ENCODE results near the gene DNM1L. TPM values are rescaled to one million over a fixed set of nuclear protein-coding genes. Genes with fewer than 3 reads are reported as not detected.
"Not testable (repeated sequence)": the region's sequence is repeated elsewhere in the genome, so short reads cannot be mapped to it uniquely, and the experiment has no call there.

DNM1L gene
- total RNA-seq, 1 donor from 2014 or later: 53.5 TPM

GRCh38 chr12:32690927-32691326 lies 11.8 kb downstream of the DNM1L start:
- DNase-seq (ENCODE audit: missing footprints) (no peak), ATAC-seq (no peak)
- intact Hi-C loops (cut with DNase I): no loop called here

GRCh38 chr12:32692358-32692757 lies 13.3 kb downstream of the DNM1L start:
- DNase-seq (ENCODE audit: missing footprints) (no peak), ATAC-seq (no peak)
- intact Hi-C loops (cut with DNase I): no loop called here

- ATAC-seq (no peak), DNase-seq (ENCODE audit: missing footprints) (no peak)
- intact Hi-C loops (cut with DNase I): no loop called here
Observed at GRCh38 chr12:32693036-32693435, 13.9 kb downstream of the DNM1L start.

- no peak for ATAC-seq
- DNase-seq (ENCODE audit: missing footprints): no peak
- intact Hi-C loops (cut with DNase I): no loop called here
Observed at GRCh38 chr12:32695787-32696186, 16.7 kb downstream of the DNM1L start.

- ATAC-seq (no peak), DNase-seq (ENCODE audit: missing footprints) (no peak)
- intact Hi-C loops (cut with DNase I): no loop called here
Observed at GRCh38 chr12:32697445-32697844, 18.3 kb downstream of the DNM1L start.

- no peak for DNase-seq (ENCODE audit: missing footprints)
- no peak for ATAC-seq
- intact Hi-C loops (cut with DNase I): no loop called here
Observed at GRCh38 chr12:32698285-32698684, 19.2 kb downstream of the DNM1L start.

GRCh38 chr12:32699437-32699836 lies 20.3 kb downstream of the DNM1L start:
- intact Hi-C loops (cut with DNase I); DNase-seq (ENCODE audit: missing footprints); ATAC-seq: not testable (repeated sequence)

GRCh38 chr12:32702473-32702872 lies 23.4 kb downstream of the DNM1L start:
- intact Hi-C loops (cut with DNase I): no loop called here
- ATAC-seq (no peak), DNase-seq (ENCODE audit: missing footprints) (no peak)

GRCh38 chr12:32702946-32703345 lies 23.8 kb downstream of the DNM1L start:
- no peak for ATAC-seq
- no peak for DNase-seq (ENCODE audit: missing footprints)
- intact Hi-C loops (cut with DNase I): no loop called here

- intact Hi-C loops (cut with DNase I): no loop called here
- ATAC-seq: no peak
- DNase-seq (ENCODE audit: missing footprints): no peak
Observed at GRCh38 chr12:32705783-32706182, 26.7 kb downstream of the DNM1L start.

GRCh38 chr12:32706335-32707024 lies 27.4 kb downstream of the DNM1L start:
- DNase-seq (ENCODE audit: missing footprints) (no peak), ATAC-seq (no peak)
- intact Hi-C loops (cut with DNase I): no loop called here

GRCh38 chr12:32708926-32709325 lies 29.8 kb downstream of the DNM1L start:
- DNase-seq (ENCODE audit: missing footprints) (no peak), ATAC-seq (no peak)
- intact Hi-C loops (cut with DNase I): no loop called here

- ATAC-seq (no peak), DNase-seq (ENCODE audit: missing footprints) (no peak)
- intact Hi-C loops (cut with DNase I): no loop called here
Observed at GRCh38 chr12:32714772-32715171, 35.7 kb downstream of the DNM1L start.

GRCh38 chr12:32718926-32719325 lies 39.8 kb downstream of the DNM1L start:
- DNase-seq (ENCODE audit: missing footprints): no peak
- intact Hi-C loops (cut with DNase I): no loop called here
- no peak for ATAC-seq

- DNase-seq (ENCODE audit: missing footprints); intact Hi-C loops (cut with DNase I); ATAC-seq: not testable (repeated sequence)
Observed at GRCh38 chr12:32725308-32725707, 46.2 kb downstream of the DNM1L start.

- intact Hi-C loops (cut with DNase I): no loop called here
- ATAC-seq (no peak), DNase-seq (ENCODE audit: missing footprints) (no peak)
Observed at GRCh38 chr12:32726286-32726685, 47.2 kb downstream of the DNM1L start.

GRCh38 chr12:32727237-32727636 lies 48.1 kb downstream of the DNM1L start:
- no peak for ATAC-seq
- DNase-seq (ENCODE audit: missing footprints): no peak
- intact Hi-C loops (cut with DNase I): no loop called here

- intact Hi-C loops (cut with DNase I): no loop called here
- ATAC-seq: no peak
- no peak for DNase-seq (ENCODE audit: missing footprints)
Observed at GRCh38 chr12:32734952-32735351, 55.9 kb downstream of the DNM1L start.

- ATAC-seq (no peak), DNase-seq (ENCODE audit: missing footprints) (no peak)
- intact Hi-C loops (cut with DNase I): no loop called here
Observed at GRCh38 chr12:32736445-32736844, 57.3 kb downstream of the DNM1L start.

- ATAC-seq: no peak
Observed at GRCh38 chr12:32737715-32738114, 58.6 kb downstream of the DNM1L start.

GRCh38 chr12:32739279-32739678 lies 60.2 kb downstream of the DNM1L start:
- intact Hi-C loops (cut with DNase I): no loop called here
- ATAC-seq (no peak), DNase-seq (ENCODE audit: missing footprints) (no peak)

More at GRCh38 chr12:32737715-32738114, 58.6 kb downstream of the DNM1L start:
- intact Hi-C loops (cut with DNase I): no loop called here
- DNase-seq (ENCODE audit: missing footprints): no peak

Measured in Right ventricle myocardium inferior (tissue), 1 donor.